H9 (cell line): Measurements from ENCODE around the gene ZMAT5. TPM values are rescaled to one million over a fixed set of nuclear protein-coding genes. Genes with fewer than 3 reads are reported as not detected.

ENCODE experiments used
- DNase-seq: peaks from one replicate; pipeline ENCODE4 v3.0.0-alpha.2; 2017
- H2AFZ ChIP-seq: one replicate; pipeline ENCODE4 v1.6.1; 2013; ENCODE audit warnings: mild to moderate bottlenecking, low read length, control low read depth, moderate library complexity
- H2AK5ac ChIP-seq: 2 replicates; pipeline ENCODE4 v1.6.1; 2013; ENCODE audit warnings: low read length, control low read depth, mixed read lengths; ENCODE audit not compliant: insufficient read length
- H2BK120ac ChIP-seq: one replicate; pipeline ENCODE4 v1.6.1; 2013; ENCODE audit warnings: low read depth, mild to moderate bottlenecking, low read length, control low read depth, inconsistent platforms; ENCODE audit not compliant: poor library complexity, severe bottlenecking
- H2BK12ac ChIP-seq: 2 replicates; pipeline ENCODE4 v1.6.1; 2013; ENCODE audit warnings: low read length, control low read depth, mixed read lengths, low read depth; ENCODE audit not compliant: insufficient read length
- H2BK15ac ChIP-seq: 2 replicates; pipeline ENCODE4 v1.6.1; 2013; ENCODE audit warnings: low read depth, low read length, control low read depth
- H2BK20ac ChIP-seq: one replicate; pipeline ENCODE4 v1.6.1; 2013; ENCODE audit warnings: low read depth, mild to moderate bottlenecking, low read length, control low read depth, inconsistent platforms; ENCODE audit not compliant: poor library complexity, severe bottlenecking
- H2BK5ac ChIP-seq: 2 replicates; pipeline ENCODE4 v1.6.1; 2013; ENCODE audit warnings: low read length, control low read depth, mixed read lengths; ENCODE audit not compliant: insufficient read length
- H3K14ac ChIP-seq: 2 replicates; pipeline ENCODE4 v1.6.1; 2013; ENCODE audit warnings: low read length, control low read depth; ENCODE audit not compliant: insufficient read depth
- H3K18ac ChIP-seq: 2 replicates; pipeline ENCODE4 v1.6.1; 2013; ENCODE audit warnings: low read depth, mild to moderate bottlenecking, mixed read lengths, low read length, control low read depth; ENCODE audit not compliant: insufficient read length
- H3K23ac ChIP-seq: 2 replicates; pipeline ENCODE4 v1.6.1; 2013; ENCODE audit warnings: low read length, control low read depth, mixed read lengths, low read depth; ENCODE audit not compliant: insufficient read length
- H3K23me2 ChIP-seq: 2 replicates; pipeline ENCODE4 v1.6.1; 2013; ENCODE audit warnings: low read depth, mild to moderate bottlenecking, mixed read lengths, low read length, control low read depth; ENCODE audit not compliant: insufficient read length, poor library complexity, severe bottlenecking
- H3K27ac ChIP-seq: 2 replicates; pipeline ENCODE4 v1.5.1; 2013; ENCODE audit warnings: low read length, control low read depth, mixed read lengths, low read depth; ENCODE audit not compliant: insufficient read length
- H3K27me3 ChIP-seq: 2 replicates; pipeline ENCODE4 v1.6.1; 2013; ENCODE audit warnings: low read length, control low read depth, inconsistent platforms; ENCODE audit not compliant: insufficient read depth
- H3K4ac ChIP-seq: 2 replicates; pipeline ENCODE4 v1.6.1; 2013; ENCODE audit warnings: low read depth, mild to moderate bottlenecking, control low read depth, inconsistent platforms, low read length, moderate library complexity
- H3K4me1 ChIP-seq: 2 replicates; pipeline ENCODE4 v1.6.1; 2013; ENCODE audit warnings: low read length, control low read depth, inconsistent platforms; ENCODE audit not compliant: insufficient read depth
- H3K4me2 ChIP-seq: 2 replicates; pipeline ENCODE4 v1.6.1; 2013; ENCODE audit warnings: low read length, control low read depth, mixed read lengths; ENCODE audit not compliant: insufficient read length, insufficient read depth
- H3K56ac ChIP-seq: 2 replicates; pipeline ENCODE4 v1.6.1; 2013; ENCODE audit warnings: low read depth, mild to moderate bottlenecking, mixed read lengths, low read length, control low read depth; ENCODE audit not compliant: insufficient read length
- H3K79me1 ChIP-seq: 2 replicates; pipeline ENCODE4 v1.6.1; 2013; ENCODE audit warnings: low read depth, mild to moderate bottlenecking, moderate library complexity, low read length, control low read depth, inconsistent platforms; ENCODE audit not compliant: insufficient read depth, poor library complexity, severe bottlenecking
- H3K79me2 ChIP-seq: 2 replicates; pipeline ENCODE4 v1.6.1; 2013; ENCODE audit warnings: low read length, control low read depth, inconsistent platforms; ENCODE audit not compliant: insufficient read depth
- H3K9ac ChIP-seq: 2 replicates; pipeline ENCODE4 v1.6.1; 2013; ENCODE audit warnings: low read length, control low read depth, mixed read lengths; ENCODE audit not compliant: insufficient read length; ENCODE audit errors: extremely low read depth
- H3K9me3 ChIP-seq: one replicate; pipeline ENCODE4 v1.6.1; 2013; ENCODE audit warnings: low read depth, low read length, inconsistent platforms; ENCODE audit not compliant: control insufficient read depth
- H3T11ph ChIP-seq: one replicate; pipeline ENCODE4 v1.6.1; 2013; ENCODE audit warnings: mild to moderate bottlenecking, low read length, control low read depth, inconsistent platforms
- H4K20me1 ChIP-seq: one replicate; pipeline ENCODE4 v1.6.1; 2013; ENCODE audit not compliant: control insufficient read depth, insufficient read length, insufficient read depth
- H4K5ac ChIP-seq: 2 replicates; pipeline ENCODE4 v1.6.1; 2013; ENCODE audit warnings: low read depth, mild to moderate bottlenecking, mixed read lengths, low read length, control low read depth; ENCODE audit not compliant: insufficient read length
- H4K8ac ChIP-seq: replicated peaks from 2 replicates; pipeline ENCODE4 v1.6.1; 2013; ENCODE audit warnings: low read length, control low read depth, mixed read lengths, low read depth; ENCODE audit not compliant: insufficient read length
- H4K91ac ChIP-seq: 2 replicates; pipeline ENCODE4 v1.6.1; 2013; ENCODE audit warnings: low read depth, mild to moderate bottlenecking, moderate library complexity, mixed read lengths, low read length, control low read depth; ENCODE audit not compliant: insufficient read length
- H3K27ac Mint-ChIP-seq, 3 experiments: 2 replicates in 2 of 3; 3 replicates in 1 of 3; pipeline ENCODE4 v1.8.0; 2020 to 2021; ENCODE audit warnings: mixed read lengths in 3 of 3, mild to moderate bottlenecking in 1 of 3, moderate library complexity in 1 of 3
- H3K27me3 Mint-ChIP-seq: 2 replicates; pipeline ENCODE4 v1.8.0; 2021; ENCODE audit warnings: low read depth, mild to moderate bottlenecking, moderate library complexity, mixed read lengths
- H3K36me3 Mint-ChIP-seq, 3 experiments: 2 replicates in 2 of 3; 3 replicates in 1 of 3; pipeline ENCODE4 v1.8.0; 2020 to 2021; ENCODE audit warnings: low read depth in 3 of 3, mixed read lengths in 3 of 3; ENCODE audit not compliant: insufficient read depth in 1 of 3
- H3K4me1 Mint-ChIP-seq, 2 experiments: 2 replicates each; pipeline ENCODE4 v1.8.0; 2020; ENCODE audit warnings: mixed read lengths in 2 of 2
- H3K4me3 Mint-ChIP-seq, 2 experiments: 2 replicates in 1 of 2; 3 replicates in 1 of 2; pipeline ENCODE4 v1.8.0; 2020 to 2021; ENCODE audit warnings: mild to moderate bottlenecking in 2 of 2, mixed read lengths in 2 of 2, moderate library complexity in 1 of 2
- H3K9me3 Mint-ChIP-seq, 2 experiments: 2 replicates in 1 of 2; 3 replicates in 1 of 2; pipeline ENCODE4 v1.8.0; 2020; ENCODE audit warnings: mild to moderate bottlenecking in 2 of 2, mixed read lengths in 2 of 2, moderate library complexity in 1 of 2
- CTCF ChIP-seq: fragments of 200-600 bp; sonication (generic); conservative IDR thresholded peaks from 3 replicates; pipeline ENCODE4 v1.8.0; 2021; ENCODE audit warnings: antibody characterized with exemption, mild to moderate bottlenecking
- WGBS: extraction: QIAGEN DNeasy Blood & Tissue Kit; methylation state at CpG from one replicate; pipeline ENCODE4 v1.1.7; 2013; ENCODE audit warnings: missing lambda C conversion rate, low lambda C conversion rate, mixed read lengths; ENCODE audit not compliant: insufficient read length; ENCODE audit errors: extremely low coverage; 5-methylcytosine and 5-hydroxymethylcytosine counted together
- total RNA-seq: library from RNA; stranded (reverse); gene quantifications from 2 replicates; pipeline ENCODE4 v1.2.1, GENCODE V29; 2021

ZMAT5 gene
- total RNA-seq, 1 experiment from 2014 or later = 13.9 TPM

GRCh38 chr22:29690476-29690875 is 76.3 kb downstream of the ZMAT5 start:
- no peak for DNase-seq
- Histone ChIP-seq H2AK5ac (no peak overlapping the region), H2BK20ac (no peak overlapping the region), H3K4me2 (no peak overlapping the region), H4K8ac (no peak overlapping the region), H3K27me3 (no peaks in the 10 kb centered on the region), H2BK15ac (no peak overlapping the region), H3K79me1 (no peaks in the 10 kb centered on the region), H4K20me1 (no peaks in the 10 kb centered on the region), H2AFZ (no peak overlapping the region), H3K14ac (no peak overlapping the region), H3K56ac (no peak overlapping the region), H4K5ac (no peak overlapping the region), H3T11ph (no peak overlapping the region), H4K91ac (no peak overlapping the region), H2BK12ac (no peak overlapping the region), H3K18ac (no peak overlapping the region), H2BK5ac (no peak overlapping the region), H3K27ac (no peak overlapping the region), H3K79me2 (no peaks in the 10 kb centered on the region), H3K9me3 (no peaks in the 10 kb centered on the region), H2BK120ac (no peak overlapping the region), H3K23ac (no peak overlapping the region), H3K4me1 (peaks cover 3% of the 10 kb centered on the region; the same call in 1 of the 2 replicates), H3K23me2 (no peaks in the 10 kb centered on the region), H3K4ac (no peak overlapping the region), H3K9ac (no peak overlapping the region)
- Mint-ChIP-seq H3K27me3 (peaks cover 1% of the 10 kb centered on the region; the same call in 1 of the 2 replicates), H3K27ac (no peak overlapping the region), H3K36me3 (peaks cover 8 to 21% (median 12%) of the 10 kb centered on the region in 3 experiments; a peak in 6 of 7 replicates), H3K9me3 (no peaks in the 10 kb centered on the region), H3K4me3 (no peak overlapping the region; a peak in 1 of 5 replicates), H3K4me1 (peaks cover 52 to 69% of the 10 kb centered on the region in 2 experiments)
- WGBS = no CpG with 5 or more reads among the region's 9 CpGs
- TF ChIP-seq CTCF = no peak
